ENCODE results near the gene RERE. TPM values are rescaled to one million over a fixed set of nuclear protein-coding genes. Genes with fewer than 3 reads are reported as not detected.
A peak's percentile ranks its signal among the peaks of the same experiment; 100 is the strongest.

The RERE gene
- total RNA-seq, 1 experiment from 2014 or later: 161 TPM

DNA sequence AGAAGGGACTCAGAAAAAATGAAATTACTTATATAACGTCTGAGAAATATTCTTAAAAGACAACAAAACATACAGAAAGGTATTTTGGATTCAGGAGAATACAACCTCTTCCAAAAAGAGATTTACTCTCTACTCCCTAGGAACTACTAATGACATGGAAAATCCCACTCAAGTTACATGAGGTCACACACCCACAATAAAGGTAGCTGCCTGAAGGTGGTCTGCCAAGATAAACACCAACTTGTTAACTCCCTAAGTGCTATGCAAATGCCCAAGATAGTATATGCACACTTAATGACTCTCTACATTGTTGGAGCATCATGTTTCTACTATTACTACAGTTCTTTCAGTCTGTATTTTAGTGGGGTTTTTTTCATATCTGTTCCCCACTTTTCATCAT is 26.5 kb downstream of the RERE start (continued):
- TF ChIP-seq, protein P1, sequence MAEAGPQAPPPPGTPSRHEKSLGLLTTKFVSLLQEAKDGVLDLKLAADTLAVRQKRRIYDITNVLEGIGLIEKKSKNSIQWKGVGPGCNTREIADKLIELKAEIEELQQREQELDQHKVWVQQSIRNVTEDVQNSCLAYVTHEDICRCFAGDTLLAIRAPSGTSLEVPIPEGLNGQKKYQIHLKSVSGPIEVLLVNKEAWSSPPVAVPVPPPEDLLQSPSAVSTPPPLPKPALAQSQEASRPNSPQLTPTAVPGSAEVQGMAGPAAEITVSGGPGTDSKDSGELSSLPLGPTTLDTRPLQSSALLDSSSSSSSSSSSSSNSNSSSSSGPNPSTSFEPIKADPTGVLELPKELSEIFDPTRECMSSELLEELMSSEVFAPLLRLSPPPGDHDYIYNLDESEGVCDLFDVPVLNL (CRISPR knock-in tag; IDR thresholded peaks at IDR 0.05; ENCODE audit: borderline replicate concordance, low read depth): no peak
- TF ChIP-seq NR3C1 (CRISPR knock-in tag; conservative IDR thresholded peaks at IDR 0.05; ENCODE audit: low read depth): no peak
- TF ChIP-seq MYBL2 (CRISPR knock-in tag; IDR thresholded peaks at IDR 0.05): no peak
- no peak for TF ChIP-seq NFYB (CRISPR knock-in tag; conservative IDR thresholded peaks at IDR 0.05; ENCODE audit: low read depth)
- TF ChIP-seq, protein P2, sequence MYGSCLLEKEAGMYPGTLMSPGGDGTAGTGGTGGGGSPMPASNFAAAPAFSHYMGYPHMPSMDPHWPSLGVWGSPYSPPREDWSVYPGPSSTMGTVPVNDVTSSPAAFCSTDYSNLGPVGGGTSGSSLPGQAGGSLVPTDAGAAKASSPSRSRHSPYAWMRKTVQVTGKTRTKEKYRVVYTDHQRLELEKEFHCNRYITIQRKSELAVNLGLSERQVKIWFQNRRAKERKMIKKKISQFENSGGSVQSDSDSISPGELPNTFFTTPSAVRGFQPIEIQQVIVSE (CRISPR knock-in tag; IDR thresholded peaks at IDR 0.05; ENCODE audit: borderline replicate concordance): no peak
- TF ChIP-seq CREM (CRISPR knock-in tag; IDR thresholded peaks at IDR 0.05): no peak
- no peak for TF ChIP-seq TEAD1 (CRISPR knock-in tag; IDR thresholded peaks at IDR 0.05)
- TF ChIP-seq MXD4 (CRISPR knock-in tag; IDR thresholded peaks at IDR 0.05; ENCODE audit: borderline replicate concordance): no peak
- no peak for TF ChIP-seq ESRRA (CRISPR knock-in tag; IDR thresholded peaks at IDR 0.05; ENCODE audit: borderline replicate concordance)

DNA sequence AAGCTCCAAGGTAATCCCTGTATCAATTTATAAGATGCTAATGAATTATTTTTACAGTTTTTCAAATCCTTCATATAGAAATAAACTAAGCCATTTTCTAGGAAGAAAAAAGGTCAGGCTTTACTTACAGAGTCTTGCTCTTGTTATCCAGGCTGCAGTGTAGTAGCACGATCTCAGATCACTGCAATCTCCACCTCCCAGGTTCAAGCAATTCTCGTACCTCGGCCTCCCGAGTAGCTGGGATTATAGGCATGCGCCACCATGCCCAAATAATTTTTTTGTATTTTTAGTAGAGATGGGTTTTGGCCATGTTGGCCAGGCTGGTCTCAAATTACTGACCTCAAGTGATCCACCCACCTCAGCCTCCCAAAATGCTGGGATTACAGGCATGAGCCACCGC is 27.0 kb downstream of the RERE start:
- no peaks in the 10 kb centered on the region for H3K27me3 Mint-ChIP-seq (ENCODE audit: low read depth)
- peaks cover 10% of the 10 kb centered on the region for H3K36me3 Mint-ChIP-seq
- ATAC-seq (no peak), DNase-seq (ENCODE audit: low spot score) (no peak)
- no peak overlapping the region for H3K27ac Mint-ChIP-seq
- peaks cover 64% of the 10 kb centered on the region for H3K4me1 Mint-ChIP-seq
- ChIA-PET CTCF (interaction anchor here (0.9 kb wide), 1 partner anchor 59 kb away, joined by 3 read pairs; no protein-coding TSS in a partner anchor), POLR2A (no interaction called here)
- H3K4me3 Mint-ChIP-seq: peak overlapping the region; percentile 24; the same call in 1 of the 2 replicates
- TF ChIP-seq, protein P3, sequence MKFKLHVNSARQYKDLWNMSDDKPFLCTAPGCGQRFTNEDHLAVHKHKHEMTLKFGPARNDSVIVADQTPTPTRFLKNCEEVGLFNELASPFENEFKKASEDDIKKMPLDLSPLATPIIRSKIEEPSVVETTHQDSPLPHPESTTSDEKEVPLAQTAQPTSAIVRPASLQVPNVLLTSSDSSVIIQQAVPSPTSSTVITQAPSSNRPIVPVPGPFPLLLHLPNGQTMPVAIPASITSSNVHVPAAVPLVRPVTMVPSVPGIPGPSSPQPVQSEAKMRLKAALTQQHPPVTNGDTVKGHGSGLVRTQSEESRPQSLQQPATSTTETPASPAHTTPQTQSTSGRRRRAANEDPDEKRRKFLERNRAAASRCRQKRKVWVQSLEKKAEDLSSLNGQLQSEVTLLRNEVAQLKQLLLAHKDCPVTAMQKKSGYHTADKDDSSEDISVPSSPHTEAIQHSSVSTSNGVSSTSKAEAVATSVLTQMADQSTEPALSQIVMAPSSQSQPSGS (CRISPR knock-in tag; IDR thresholded peaks at IDR 0.05; ENCODE audit: borderline replicate concordance, low read depth): no peak
- no peak for TF ChIP-seq NFE2L1 (CRISPR knock-in tag; IDR thresholded peaks at IDR 0.05)
- H3K9me3 Mint-ChIP-seq: no peaks in the 10 kb centered on the region

DNA sequence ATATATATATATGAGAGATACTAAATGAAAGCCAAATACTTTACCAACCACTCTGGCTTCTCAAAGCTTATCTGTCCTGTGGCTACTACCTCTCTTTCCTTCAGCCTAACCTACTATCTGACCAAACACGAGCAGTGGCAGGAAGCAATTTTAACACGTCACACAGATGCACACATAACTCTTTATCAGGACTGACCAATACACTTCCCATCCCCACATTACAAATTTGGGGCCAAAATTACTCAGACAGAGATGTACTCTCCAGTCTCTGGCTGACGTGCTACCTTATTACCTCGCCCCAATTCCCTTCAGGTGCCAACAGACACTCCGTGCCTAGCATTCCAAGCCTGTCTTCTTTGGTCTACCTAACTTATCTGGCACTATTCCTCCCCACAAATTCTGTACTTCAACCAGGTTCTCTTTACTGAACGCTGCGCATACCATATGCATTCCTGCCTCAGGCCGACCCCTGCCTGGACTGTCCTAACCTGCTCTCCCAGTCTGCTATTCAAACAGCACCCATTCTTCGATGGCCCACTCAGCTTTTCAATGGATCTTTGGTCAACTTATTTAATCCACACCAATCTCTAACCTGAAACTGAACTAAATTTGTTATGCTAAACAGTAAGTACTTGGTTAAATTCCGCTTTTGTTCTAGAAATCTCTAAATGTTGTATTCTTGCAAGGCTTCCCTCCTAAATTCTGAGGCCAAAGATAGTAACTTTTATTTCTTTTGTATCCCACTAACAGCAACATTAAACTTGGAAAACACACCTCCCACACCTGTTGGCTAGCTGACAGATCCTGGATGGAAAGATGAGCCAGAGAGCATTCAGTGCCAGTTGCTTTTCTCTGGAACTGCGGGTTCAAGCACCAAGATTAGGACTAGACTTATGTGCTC is 27.9 kb downstream of the RERE start:
- CTCF ChIA-PET: interaction anchor here (0.9 to 1.6 kb wide), 3 partner anchors 59 to 215 kb away, joined by 3 to 5 read pairs (median 4); no protein-coding TSS in a partner anchor
- Mint-ChIP-seq H3K27ac (peak overlapping the region; percentile 87), H3K4me3 (peak overlapping the region; percentile 26), H3K27me3 (ENCODE audit: low read depth) (no peaks in the 10 kb centered on the region), H3K9me3 (no peaks in the 10 kb centered on the region), H3K4me1 (peaks cover 68% of the 10 kb centered on the region), H3K36me3 (peaks cover 10% of the 10 kb centered on the region)
- peak; percentile 47 for DNase-seq (ENCODE audit: low spot score)
- TF ChIP-seq ZBTB21 (CRISPR knock-in tag; IDR thresholded peaks at IDR 0.05; ENCODE audit: borderline replicate concordance) (no peak), ZNF121 (CRISPR knock-in tag; IDR thresholded peaks at IDR 0.05) (no peak), JAZF1 (CRISPR knock-in tag; IDR thresholded peaks at IDR 0.05) (no peak), NFATC4 (CRISPR knock-in tag; IDR thresholded peaks at IDR 0.05) (no peak), TEAD1 (CRISPR knock-in tag; IDR thresholded peaks at IDR 0.05) (peak; percentile 29; the same call in 1 of the 2 replicates)
- TF ChIP-seq, protein P4, sequence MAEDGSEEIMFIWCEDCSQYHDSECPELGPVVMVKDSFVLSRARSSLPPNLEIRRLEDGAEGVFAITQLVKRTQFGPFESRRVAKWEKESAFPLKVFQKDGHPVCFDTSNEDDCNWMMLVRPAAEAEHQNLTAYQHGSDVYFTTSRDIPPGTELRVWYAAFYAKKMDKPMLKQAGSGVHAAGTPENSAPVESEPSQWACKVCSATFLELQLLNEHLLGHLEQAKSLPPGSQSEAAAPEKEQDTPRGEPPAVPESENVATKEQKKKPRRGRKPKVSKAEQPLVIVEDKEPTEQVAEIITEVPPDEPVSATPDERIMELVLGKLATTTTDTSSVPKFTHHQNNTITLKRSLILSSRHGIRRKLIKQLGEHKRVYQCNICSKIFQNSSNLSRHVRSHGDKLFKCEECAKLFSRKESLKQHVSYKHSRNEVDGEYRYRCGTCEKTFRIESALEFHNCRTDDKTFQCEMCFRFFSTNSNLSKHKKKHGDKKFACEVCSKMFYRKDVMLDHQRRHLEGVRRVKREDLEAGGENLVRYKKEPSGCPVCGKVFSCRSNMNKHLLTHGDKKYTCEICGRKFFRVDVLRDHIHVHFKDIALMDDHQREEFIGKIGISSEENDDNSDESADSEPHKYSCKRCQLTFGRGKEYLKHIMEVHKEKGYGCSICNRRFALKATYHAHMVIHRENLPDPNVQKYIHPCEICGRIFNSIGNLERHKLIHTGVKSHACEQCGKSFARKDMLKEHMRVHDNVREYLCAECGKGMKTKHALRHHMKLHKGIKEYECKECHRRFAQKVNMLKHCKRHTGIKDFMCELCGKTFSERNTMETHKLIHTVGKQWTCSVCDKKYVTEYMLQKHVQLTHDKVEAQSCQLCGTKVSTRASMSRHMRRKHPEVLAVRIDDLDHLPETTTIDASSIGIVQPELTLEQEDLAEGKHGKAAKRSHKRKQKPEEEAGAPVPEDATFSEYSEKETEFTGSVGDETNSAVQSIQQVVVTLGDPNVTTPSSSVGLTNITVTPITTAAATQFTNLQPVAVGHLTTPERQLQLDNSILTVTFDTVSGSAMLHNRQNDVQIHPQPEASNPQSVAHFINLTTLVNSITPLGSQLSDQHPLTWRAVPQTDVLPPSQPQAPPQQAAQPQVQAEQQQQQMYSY (CRISPR knock-in tag; IDR thresholded peaks at IDR 0.05): no peak
- peak; percentile 83 for ATAC-seq
- POLR2A ChIA-PET: interaction anchor here (0.7 kb wide), 1 partner anchor 104 kb away, joined by 3 read pairs; no protein-coding TSS in a partner anchor

Data from WTC11 (cell line).